Skin of body (tissue), 2 donors: Measurements from ENCODE around the gene MIER1. TPM values are rescaled to one million over a fixed set of nuclear protein-coding genes. Genes with fewer than 3 reads are reported as not detected.
"Not testable (repeated sequence)": the region's sequence is repeated elsewhere in the genome, so short reads cannot be mapped to it uniquely, and the experiment has no call there.

Experiments
- DNase-seq: peaks from one replicate; lab custom pipeline; 2025; lab: John Stamatoyannopoulos, UW
- total RNA-seq: library from RNA; depleted of rRNA; stranded (reverse); fragments of >200 nt; gene quantifications from one replicate; pipeline ENCODE4 v1.2.3, GENCODE V29; 2014

MIER1 gene
- total RNA-seq, 1 donor from 2014 or later: 29.1 TPM

GRCh38 chr1:66937529-66938234, 12.9 kb downstream of the MIER1 start:
- no peak for DNase-seq

GRCh38 chr1:66938613-66939012, 13.8 kb downstream of the MIER1 start:
- DNase-seq: no peak

DNA sequence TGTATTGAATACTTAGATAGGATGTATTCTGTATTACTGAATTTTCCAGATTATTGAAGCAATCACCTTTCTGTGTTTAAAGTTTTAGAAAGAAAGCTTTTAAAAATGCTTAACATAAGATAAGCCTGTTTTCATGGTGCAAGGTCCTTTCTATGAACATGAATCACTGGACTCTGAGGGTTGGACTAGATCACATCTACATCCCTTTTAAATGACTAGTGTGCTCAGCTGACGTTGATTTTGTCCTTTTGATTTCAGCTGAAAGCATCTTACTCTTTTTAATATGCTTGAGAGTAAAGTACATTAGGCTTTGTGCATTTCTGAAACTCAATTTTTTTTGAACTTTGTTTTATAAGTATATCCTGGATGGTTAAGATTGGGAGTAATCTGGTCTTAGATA, 16.2 kb downstream of the MIER1 start:
- no peak for DNase-seq

GRCh38 chr1:66943361-66943969, 18.7 kb downstream of the MIER1 start:
- no peak for DNase-seq

GRCh38 chr1:66944330-66945274, 19.8 kb downstream of the MIER1 start:
- DNase-seq: no peak

GRCh38 chr1:66945316-66945715, 20.5 kb downstream of the MIER1 start:
- DNase-seq: no peak

- no peak for DNase-seq
Measured at GRCh38 chr1:66947267-66947666, 22.5 kb downstream of the MIER1 start.

GRCh38 chr1:66951513-66951912, 26.7 kb downstream of the MIER1 start:
- no peak for DNase-seq

DNA sequence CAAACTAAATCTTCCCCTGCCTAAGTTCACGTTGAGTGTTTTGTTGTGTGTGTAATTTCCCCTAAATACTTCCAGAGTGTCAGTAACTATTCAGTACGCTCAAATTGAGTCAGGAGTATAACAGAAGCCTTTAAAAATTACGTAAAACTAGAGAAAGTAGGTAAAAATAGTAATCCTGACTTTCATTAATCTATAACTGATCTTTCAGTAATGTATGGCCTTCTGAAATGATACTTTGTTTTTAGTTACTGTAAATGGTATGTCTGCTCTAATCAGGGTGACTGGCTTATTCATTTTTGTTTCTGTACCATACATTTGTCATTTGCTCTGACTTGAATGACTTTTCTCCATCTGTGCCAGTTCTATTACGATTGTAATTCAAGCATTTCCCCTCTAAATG, 29.4 kb downstream of the MIER1 start:
- DNase-seq: no peak

- DNase-seq: no peak
Measured at GRCh38 chr1:66957938-66958337, 33.1 kb downstream of the MIER1 start.

- DNase-seq: not testable (repeated sequence)
Measured at GRCh38 chr1:66966188-66966873, 41.5 kb downstream of the MIER1 start.

DNA sequence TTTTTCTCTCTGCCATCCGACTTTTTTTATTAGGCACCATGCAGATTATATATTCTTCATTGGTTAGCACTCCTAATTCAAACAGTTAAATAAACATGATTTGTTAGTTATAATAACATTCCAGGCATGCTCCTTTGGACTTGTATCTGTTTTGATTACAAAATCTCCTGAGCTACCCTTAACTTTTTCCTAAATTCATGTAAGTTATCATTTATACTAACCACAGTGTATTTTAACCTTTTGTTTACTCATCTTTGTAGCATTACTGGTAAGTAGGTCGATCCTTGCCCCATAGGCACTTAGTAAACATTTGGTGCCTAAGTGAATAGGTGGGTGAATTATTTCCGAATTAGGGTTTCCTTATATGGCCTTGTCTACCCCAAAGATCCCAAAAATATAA, 43.8 kb downstream of the MIER1 start:
- no peak for DNase-seq

- DNase-seq: no peak
Measured at GRCh38 chr1:66978201-66978600, 53.4 kb downstream of the MIER1 start.

GRCh38 chr1:66979621-66980020, 54.8 kb downstream of the MIER1 start:
- not testable (repeated sequence) for DNase-seq

DNA sequence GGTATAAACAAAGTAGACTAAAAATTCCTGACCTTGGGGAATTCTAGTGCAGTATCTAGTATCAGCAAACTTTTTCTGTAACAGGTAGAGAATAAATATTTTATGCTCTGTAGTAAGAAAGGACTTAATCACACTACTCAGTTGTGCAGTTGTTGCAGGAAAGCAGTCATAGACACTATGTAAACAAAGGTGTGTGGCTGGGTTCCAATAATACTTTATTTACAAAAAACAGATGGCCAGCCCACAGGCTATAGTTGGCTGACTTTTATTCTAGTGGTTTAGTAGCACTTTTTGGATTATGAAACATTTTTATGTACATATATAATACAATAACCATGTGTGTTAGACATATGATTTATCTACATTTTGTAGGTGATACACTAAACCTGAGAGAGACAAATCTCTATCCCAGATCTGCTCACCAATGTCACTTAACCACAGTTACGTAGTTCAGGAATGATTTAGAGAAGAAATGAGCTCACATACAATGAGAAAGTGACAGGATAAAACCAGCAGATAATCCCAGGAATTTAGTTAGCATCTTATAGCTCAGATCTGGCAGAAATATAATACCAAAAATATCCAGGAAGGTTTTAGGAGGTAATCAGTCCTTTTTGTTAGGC, 56.1 kb downstream of the MIER1 start:
- DNase-seq: no peak

- no peak for DNase-seq
Measured at GRCh38 chr1:66981679-66982078, 56.9 kb downstream of the MIER1 start.

DNA sequence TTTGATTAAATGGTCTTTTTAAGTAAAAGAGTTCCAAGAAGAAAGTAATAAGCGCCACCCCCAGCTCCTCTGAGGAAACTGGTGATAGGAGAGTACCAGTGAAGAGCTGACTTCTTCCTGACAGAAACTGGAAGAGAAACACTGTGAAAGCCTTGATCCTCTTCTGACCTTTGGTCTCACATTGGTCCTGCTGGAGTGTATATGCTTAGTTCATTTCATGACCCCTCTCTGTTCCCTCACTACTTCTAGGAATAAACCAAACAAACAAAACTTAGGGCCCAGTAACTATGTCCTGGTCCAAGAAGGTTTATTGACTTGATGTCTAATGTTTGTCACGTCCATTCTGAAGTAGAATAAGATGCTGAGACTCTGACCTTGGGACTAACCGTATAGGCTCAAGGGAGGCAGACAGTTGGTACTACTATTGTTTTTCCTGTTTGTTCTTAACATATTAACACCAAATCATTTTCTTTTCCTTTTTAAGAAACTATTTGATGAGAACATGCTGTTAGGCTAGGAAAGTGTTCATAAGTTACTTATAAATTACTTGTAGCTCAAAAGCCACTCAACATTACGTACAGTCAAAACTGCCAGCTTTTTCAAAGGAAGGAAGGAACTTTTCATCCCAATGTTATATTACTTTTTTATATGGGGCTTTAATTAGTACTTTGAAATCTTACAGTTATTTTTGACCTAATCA, 57.9 kb downstream of the MIER1 start:
- DNase-seq: no peak

DNA sequence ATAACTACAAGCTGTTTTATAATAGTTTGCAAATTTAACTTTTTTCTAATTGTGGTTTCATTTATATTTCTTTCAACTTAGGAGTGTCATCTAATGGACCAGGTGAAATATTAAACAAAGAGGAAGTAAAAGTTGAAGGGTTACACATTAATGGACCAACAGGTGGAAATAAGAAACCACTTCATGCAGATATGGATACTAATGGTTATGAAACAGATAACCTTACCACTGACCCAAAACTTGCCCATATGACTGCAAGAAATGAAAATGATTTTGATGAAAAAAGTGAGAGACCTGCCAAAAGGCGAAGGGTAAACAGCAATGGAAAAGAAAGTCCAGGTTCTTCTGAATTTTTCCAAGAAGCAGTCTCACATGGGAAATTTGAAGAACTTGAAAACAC, 59.7 kb downstream of the MIER1 start:
- no peak for DNase-seq

GRCh38 chr1:66985835-66986234, 61.0 kb downstream of the MIER1 start:
- no peak for DNase-seq

GRCh38 chr1:66993076-66993475, 68.3 kb downstream of the MIER1 start:
- no peak for DNase-seq
